Fibroblast of lung (primary cell): ENCODE results near the gene TCERG1L. TPM values are rescaled to one million over a fixed set of nuclear protein-coding genes. Genes with fewer than 3 reads are reported as not detected.

ENCODE experiments used
- DNase-seq, 2 donors: peaks; one replicate each; pipeline versions ENCODE4 v3.0.0 to v3.0.0-alpha.2; 2010; ENCODE audit warnings: low read depth in 2 of 2
- H2AFZ ChIP-seq: 2 replicates; pipeline ENCODE4 v1.5.1; 2012; ENCODE audit warnings: low read length, control low read depth, inconsistent platforms
- H3K27ac ChIP-seq: 2 replicates; pipeline ENCODE4 v1.5.1; 2011; ENCODE audit warnings: low read length, control low read depth; ENCODE audit not compliant: insufficient read depth
- H3K27me3 ChIP-seq: 2 replicates; pipeline ENCODE4 v1.5.1; 2011; ENCODE audit warnings: mild to moderate bottlenecking, low read length; ENCODE audit not compliant: control insufficient read depth, insufficient read depth
- H3K36me3 ChIP-seq: 2 replicates; pipeline ENCODE4 v1.5.1; 2011; ENCODE audit warnings: low read length; ENCODE audit not compliant: control insufficient read depth, insufficient read depth
- H3K4me1 ChIP-seq: 2 replicates; pipeline ENCODE4 v1.5.1; 2011; ENCODE audit warnings: low read length; ENCODE audit not compliant: control insufficient read depth, insufficient read depth; ENCODE audit errors: extremely low read depth
- H3K4me2 ChIP-seq: 2 replicates; pipeline ENCODE4 v1.5.1; 2011; ENCODE audit warnings: low read length, control low read depth; ENCODE audit not compliant: insufficient read depth; ENCODE audit errors: extremely low read depth
- H3K4me3 ChIP-seq, 4 experiments: fragments of 200-600 bp in 1 of 4; sonication (generic) in 1 of 4; replicated peaks in 1 of 4; 2 replicates each; pipeline ENCODE4 v1.5.1; 2011 to 2016; ENCODE audit warnings: low read length in 4 of 4, low read depth in 3 of 4, mild to moderate bottlenecking in 3 of 4, control low read depth in 2 of 4, inconsistent platforms in 1 of 4, mixed read lengths in 1 of 4; ENCODE audit not compliant: insufficient read depth in 1 of 4; ENCODE audit errors: control extremely low read depth in 1 of 4
- H3K79me2 ChIP-seq: 2 replicates; pipeline ENCODE4 v1.5.1; 2012; ENCODE audit warnings: mild to moderate bottlenecking, low read length, inconsistent platforms; ENCODE audit not compliant: control insufficient read depth, insufficient read depth
- H3K9ac ChIP-seq: 2 replicates; pipeline ENCODE4 v1.5.1; 2011; ENCODE audit warnings: mild to moderate bottlenecking, low read length, control low read depth; ENCODE audit not compliant: insufficient read depth
- H3K9me3 ChIP-seq: 2 replicates; pipeline ENCODE4 v1.5.1; 2012; ENCODE audit warnings: low read depth, low read length; ENCODE audit not compliant: control insufficient read depth, insufficient read depth
- H4K20me1 ChIP-seq: 2 replicates; pipeline ENCODE4 v1.5.1; 2011; ENCODE audit warnings: low read length; ENCODE audit not compliant: control insufficient read depth, insufficient read depth; ENCODE audit errors: extremely low read depth
- EZH2 ChIP-seq: IDR thresholded peaks from 2 replicates; pipeline ENCODE4 v1.5.1; 2012; ENCODE audit warnings: low read length, control low read depth, mild to moderate bottlenecking; ENCODE audit errors: missing control alignments
- polyA plus RNA-seq, 2 donors: library from polyadenylated mRNA; depleted of rRNA in 1 of 2; stranded (reverse) in 1 of 2; unstranded in 1 of 2; fragments of >200 nt; gene quantifications; 2 replicates each; pipeline ENCODE4 v1.2.1, GENCODE V29; 2011 to 2012; ENCODE audit warnings: missing spikeins in 1 of 2
- total RNA-seq: library from RNA; depleted of rRNA; stranded (reverse); fragments of >200 nt; gene quantifications from 2 replicates; pipeline ENCODE4 v1.2.1, GENCODE V29; 2014
- TF ChIP-seq, protein P1 (sequence below), 2 donors: IDR thresholded peaks in 1 of 2; conservative IDR thresholded peaks in 1 of 2; 1 replicate in 1 of 2; 2 replicates in 1 of 2; pipeline ENCODE4 v1.5.1; 2011 to 2012; ENCODE audit warnings: low read length in 2 of 2, control low read depth in 1 of 2, inconsistent platforms in 1 of 2, low read depth in 1 of 2, mild to moderate bottlenecking in 1 of 2

The TCERG1L gene
- total and polyA plus RNA-seq, 2 donors (not counting 1 experiment from before 2014, with no cell fraction given): 0.02 TPM; not detected in 1

DNA sequence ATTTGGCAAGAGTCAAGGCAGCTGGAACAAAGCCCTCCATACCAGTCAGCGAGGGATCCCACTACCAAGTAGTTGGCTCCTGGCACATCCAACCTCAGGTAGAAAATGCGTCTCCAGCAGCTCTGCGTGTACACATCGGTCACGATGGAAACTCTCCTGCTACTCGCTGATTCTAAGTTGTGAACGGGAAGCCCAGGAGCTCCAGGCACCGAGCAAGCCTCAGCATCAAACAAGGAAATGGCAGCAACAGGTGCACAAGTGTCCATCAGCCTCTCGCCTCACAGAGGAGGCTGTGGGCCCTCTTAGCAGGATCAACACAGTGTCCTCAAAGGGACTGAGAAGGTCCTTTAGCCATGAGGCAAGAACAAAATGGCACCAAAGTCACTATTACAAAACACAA, 127.0 kb downstream of the TCERG1L start:
- DNase-seq: no peak
- Histone ChIP-seq H3K4me2 (no peak overlapping the region), H3K27ac (no peak overlapping the region), H3K79me2 (no peaks in the 10 kb centered on the region), H3K9ac (no peak overlapping the region), H3K36me3 (no peaks in the 10 kb centered on the region), H3K4me3 (no peak overlapping the region), H4K20me1 (no peaks in the 10 kb centered on the region), H2AFZ (no peak overlapping the region), H3K27me3 (no peaks in the 10 kb centered on the region), H3K4me1 (no peaks in the 10 kb centered on the region), H3K9me3 (no peaks in the 10 kb centered on the region)
- TF ChIP-seq EZH2: no peak

DNA sequence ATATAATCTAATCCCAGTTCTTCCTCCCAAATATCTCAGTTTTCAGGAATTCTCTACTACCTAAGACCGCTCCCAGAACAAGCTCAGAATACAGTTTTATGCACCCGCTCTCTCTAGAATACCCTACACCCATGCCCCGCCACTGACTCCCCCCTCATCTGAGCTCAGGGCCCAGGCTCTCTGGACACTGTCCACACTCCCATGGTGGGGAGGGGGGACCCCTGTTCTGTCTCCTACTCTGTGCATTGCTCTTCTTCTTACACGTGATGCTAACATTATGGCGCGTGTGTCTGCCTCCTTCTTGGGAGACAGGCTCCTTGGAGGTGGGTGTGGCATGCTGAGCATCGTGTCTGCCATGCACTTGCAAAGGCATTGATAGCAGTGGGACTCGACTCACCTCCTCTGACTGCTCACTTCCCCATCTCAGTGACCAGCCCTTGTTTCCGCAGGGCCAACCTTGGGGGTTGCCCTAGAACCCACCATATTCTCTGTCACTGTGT, 127.9 kb downstream of the TCERG1L start:
- Histone ChIP-seq H3K4me1 (no peaks in the 10 kb centered on the region), H3K27ac (no peak overlapping the region), H3K4me2 (no peak overlapping the region), H3K4me3 (no peak overlapping the region), H4K20me1 (no peaks in the 10 kb centered on the region), H3K36me3 (no peaks in the 10 kb centered on the region), H3K79me2 (no peaks in the 10 kb centered on the region), H2AFZ (no peak overlapping the region), H3K9ac (no peak overlapping the region), H3K9me3 (no peaks in the 10 kb centered on the region), H3K27me3 (no peaks in the 10 kb centered on the region)
- no peak for TF ChIP-seq EZH2
- TF ChIP-seq, protein P1, sequence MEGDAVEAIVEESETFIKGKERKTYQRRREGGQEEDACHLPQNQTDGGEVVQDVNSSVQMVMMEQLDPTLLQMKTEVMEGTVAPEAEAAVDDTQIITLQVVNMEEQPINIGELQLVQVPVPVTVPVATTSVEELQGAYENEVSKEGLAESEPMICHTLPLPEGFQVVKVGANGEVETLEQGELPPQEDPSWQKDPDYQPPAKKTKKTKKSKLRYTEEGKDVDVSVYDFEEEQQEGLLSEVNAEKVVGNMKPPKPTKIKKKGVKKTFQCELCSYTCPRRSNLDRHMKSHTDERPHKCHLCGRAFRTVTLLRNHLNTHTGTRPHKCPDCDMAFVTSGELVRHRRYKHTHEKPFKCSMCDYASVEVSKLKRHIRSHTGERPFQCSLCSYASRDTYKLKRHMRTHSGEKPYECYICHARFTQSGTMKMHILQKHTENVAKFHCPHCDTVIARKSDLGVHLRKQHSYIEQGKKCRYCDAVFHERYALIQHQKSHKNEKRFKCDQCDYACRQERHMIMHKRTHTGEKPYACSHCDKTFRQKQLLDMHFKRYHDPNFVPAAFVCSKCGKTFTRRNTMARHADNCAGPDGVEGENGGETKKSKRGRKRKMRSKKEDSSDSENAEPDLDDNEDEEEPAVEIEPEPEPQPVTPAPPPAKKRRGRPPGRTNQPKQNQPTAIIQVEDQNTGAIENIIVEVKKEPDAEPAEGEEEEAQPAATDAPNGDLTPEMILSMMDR (conservative IDR thresholded peaks at IDR 0.05 in 1 of 2, IDR thresholded peaks at IDR 0.05 in 1 of 2; ENCODE audit: low read depth in 1 of 2, low read length in 2 of 2): no peak
- no peak for DNase-seq

DNA sequence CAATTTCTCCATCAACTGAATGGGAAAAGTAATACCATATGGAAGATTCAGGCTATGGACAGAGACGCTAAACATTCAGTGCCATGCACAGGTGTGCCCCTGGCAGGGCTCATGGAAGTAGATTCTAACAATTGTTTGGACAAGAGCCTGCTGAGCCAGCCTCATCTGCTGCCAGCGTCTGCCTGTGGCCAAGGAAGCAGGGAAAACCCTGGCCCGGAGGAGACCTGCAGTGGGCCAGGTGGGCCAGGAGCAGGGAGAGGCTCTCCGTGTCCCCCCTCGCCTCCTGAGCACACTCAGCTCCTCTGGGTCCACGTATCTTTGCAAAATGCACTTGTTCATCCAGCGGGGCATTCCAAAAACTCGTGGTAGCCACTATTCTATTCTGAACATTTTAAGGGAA, 130.1 kb downstream of the TCERG1L start:
- no peak overlapping the region for H3K27ac ChIP-seq
- H3K36me3 ChIP-seq: no peaks in the 10 kb centered on the region
- DNase-seq: no peak
- H3K4me1 ChIP-seq: no peaks in the 10 kb centered on the region
- TF ChIP-seq EZH2: no peak
- TF ChIP-seq, protein P1 (conservative IDR thresholded peaks at IDR 0.05 in 1 of 2, IDR thresholded peaks at IDR 0.05 in 1 of 2; ENCODE audit: low read depth in 1 of 2, low read length in 2 of 2): no peak
- H4K20me1 ChIP-seq: no peaks in the 10 kb centered on the region
- no peak overlapping the region for H3K4me2 ChIP-seq
- no peak overlapping the region for H2AFZ ChIP-seq
- no peaks in the 10 kb centered on the region for H3K27me3 ChIP-seq
- no peak overlapping the region for H3K4me3 ChIP-seq
- peaks cover 3% of the 10 kb centered on the region for H3K9me3 ChIP-seq
- H3K79me2 ChIP-seq: no peaks in the 10 kb centered on the region
- H3K9ac ChIP-seq: no peak overlapping the region
